HCT116 (cell line): ENCODE data around the gene YWHAE. TPM values are rescaled to one million over a fixed set of nuclear protein-coding genes. Genes with fewer than 3 reads are reported as not detected.
"Not testable (repeated sequence)": the region's sequence is repeated elsewhere in the genome, so short reads cannot be mapped to it uniquely, and the experiment has no call there.

Experiments used
- ATAC-seq: fragments of 200-7000 bp; cut with Tn5 transposase; 2 replicates; pipeline ENCODE4 v1.9.1; 2020; ENCODE audit warnings: mild to moderate bottlenecking, moderate library complexity
- BruUV-seq: library from RNA; stranded (reverse); fragments of 400-500 nt; replicated peaks from 2 replicates; lab custom pipeline; 2021; lab: Mats Ljungman, UMichigan
- CTCF ChIA-PET: fragments of 300-600 bp; sonication (Branson Sonifier 250); formaldehyde crosslinking; loops from one replicate; lab custom pipeline; 2021; ENCODE audit warnings: antibody characterized with exemption; lab: Charles Lee
- POLR2A ChIA-PET: fragments of 300-600, 350-600 bp; sonication (Branson Sonifier 250); formaldehyde crosslinking; loops from one replicate; lab custom pipeline; 2021; ENCODE audit warnings: antibody characterized with exemption; lab: Charles Lee
- RAD21 ChIA-PET, 2 experiments: fragments of 300-600 bp; sonication (Branson Sonifier 250); formaldehyde crosslinking; loops; one replicate each; lab custom pipeline; 2023; ENCODE audit warnings: low total read pairs in 2 of 2; ENCODE audit not compliant: uncharacterized antibody in 2 of 2, unreplicated experiment in 2 of 2, low non-redundant PET in 1 of 2; lab: Charles Lee
- DNase-seq: peaks from one replicate; pipeline ENCODE4 v3.0.0-alpha.2; 2010; ENCODE audit warnings: low read depth, low spot score
- H2AFZ ChIP-seq: fragments of 200-600 bp; shearing (Covaris generic), sonication (generic); 2 replicates; pipeline ENCODE4 v1.6.1; 2017; ENCODE audit warnings: low read depth, mixed run types, mixed read lengths, antibody characterized with exemption, low read length; ENCODE audit not compliant: poor library complexity, severe bottlenecking
- H3K27ac ChIP-seq: 2 replicates; pipeline ENCODE4 v1.5.1; 2012; ENCODE audit warnings: low read depth, low read length
- H3K27me3 ChIP-seq: fragments of 200-600 bp; sonication (generic); 2 replicates; pipeline ENCODE4 v1.6.1; 2016; ENCODE audit warnings: mixed run types, low read length, mixed read lengths; ENCODE audit not compliant: insufficient read depth
- H3K36me3 ChIP-seq, 2 experiments: fragments of 200-500 bp in 1 of 2; fragments of 200-600 bp in 1 of 2; sonication (Bioruptor generic) in 1 of 2; sonication (generic) in 1 of 2; 2 replicates each; pipeline versions ENCODE4 v1.5.1 to v1.6.1; 2014 to 2016; ENCODE audit warnings: low read length in 2 of 2, inconsistent platforms in 1 of 2, mixed read lengths in 1 of 2, mixed run types in 1 of 2; ENCODE audit not compliant: insufficient read depth in 2 of 2, control insufficient read depth in 1 of 2
- H3K4me1 ChIP-seq, 2 experiments: fragments of 200-600 bp in 1 of 2; sonication (generic) in 1 of 2; 2 replicates each; pipeline versions ENCODE4 v1.5.1 to v1.6.1; 2012 to 2017; ENCODE audit warnings: low read length in 2 of 2, inconsistent platforms in 1 of 2, mild to moderate bottlenecking in 1 of 2, mixed read lengths in 1 of 2, mixed run types in 1 of 2, moderate library complexity in 1 of 2; ENCODE audit not compliant: insufficient read depth in 2 of 2, control insufficient read depth in 1 of 2
- H3K4me2 ChIP-seq: fragments of 200-600 bp; sonication (generic); 2 replicates; pipeline ENCODE4 v1.6.1; 2017; ENCODE audit warnings: mixed run types, low read length, mixed read lengths
- H3K4me3 ChIP-seq, 2 experiments: fragments of 200-600 bp in 1 of 2; sonication (generic) in 1 of 2; replicated peaks in 1 of 2; 2 replicates each; pipeline ENCODE4 v1.5.1; 2011 to 2016; ENCODE audit warnings: low read length in 2 of 2, control low read depth in 1 of 2, low read depth in 1 of 2, mild to moderate bottlenecking in 1 of 2, mixed read lengths in 1 of 2, mixed run types in 1 of 2
- H3K79me2 ChIP-seq: fragments of 200-600 bp; sonication (generic); 2 replicates; pipeline ENCODE4 v1.6.1; 2017; ENCODE audit warnings: mild to moderate bottlenecking, mixed run types, low read length, moderate library complexity, mixed read lengths; ENCODE audit not compliant: insufficient read depth
- H3K9ac ChIP-seq: fragments of 200-600 bp; sonication (generic); 2 replicates; pipeline ENCODE4 v1.6.1; 2016; ENCODE audit warnings: low read length, mixed read lengths
- H3K9me2 ChIP-seq: fragments of 200-600 bp; sonication (generic), shearing (Covaris generic); 2 replicates; pipeline ENCODE4 v1.6.1; 2017; ENCODE audit warnings: mixed run types, mild to moderate bottlenecking, moderate library complexity; ENCODE audit not compliant: insufficient read depth
- H3K9me3 ChIP-seq, 2 experiments: fragments of 200-500 bp in 1 of 2; fragments of 200-600 bp in 1 of 2; sonication (Bioruptor generic) in 1 of 2; sonication (generic) in 1 of 2; 2 replicates each; pipeline ENCODE4 v1.6.1; 2014 to 2017; ENCODE audit warnings: low read length in 2 of 2, mixed read lengths in 2 of 2, inconsistent platforms in 1 of 2, low read depth in 1 of 2, mild to moderate bottlenecking in 1 of 2, mixed run types in 1 of 2, moderate library complexity in 1 of 2; ENCODE audit not compliant: control insufficient read depth in 1 of 2, insufficient read depth in 1 of 2
- H4K20me1 ChIP-seq: fragments of 200-600 bp; sonication (generic), shearing (Covaris generic); 2 replicates; pipeline ENCODE4 v1.6.1; 2017; ENCODE audit warnings: mixed run types, mild to moderate bottlenecking, moderate library complexity; ENCODE audit not compliant: insufficient read depth
- ATF3 ChIP-seq: IDR thresholded peaks from 2 replicates; pipeline ENCODE4 v1.6.1; 2012
- CBX3 ChIP-seq: IDR thresholded peaks from 2 replicates; pipeline ENCODE4 v1.6.1; 2012; ENCODE audit warnings: low read depth
- CEBPB ChIP-seq: IDR thresholded peaks from 2 replicates; pipeline ENCODE4 v1.6.1; 2012; ENCODE audit warnings: low read depth
- EGR1 ChIP-seq: IDR thresholded peaks from 2 replicates; pipeline ENCODE4 v1.6.1; 2012; ENCODE audit warnings: low read depth
- ELF1 ChIP-seq: IDR thresholded peaks from 2 replicates; pipeline ENCODE4 v1.6.1; 2012; ENCODE audit warnings: low read depth, borderline replicate concordance
- EZH2 ChIP-seq: fragments of 200-600 bp; sonication (generic); IDR thresholded peaks from 2 replicates; pipeline ENCODE4 v1.6.1; 2017; ENCODE audit warnings: antibody characterized with exemption, mixed run types
- EZH2phosphoT487 ChIP-seq: fragments of 200-600 bp; IDR thresholded peaks from 2 replicates; pipeline ENCODE4 v1.6.1; 2018; ENCODE audit warnings: antibody characterized with exemption, borderline replicate concordance
- JUND ChIP-seq: IDR thresholded peaks from 2 replicates; pipeline ENCODE4 v1.6.1; 2012
- MAX ChIP-seq: IDR thresholded peaks from 2 replicates; pipeline ENCODE4 v1.6.1; 2012
- POLR2A ChIP-seq: IDR thresholded peaks from 2 replicates; pipeline ENCODE4 v1.7.0; 2011; ENCODE audit warnings: borderline replicate concordance; ENCODE audit not compliant: insufficient read depth, insufficient read length; ENCODE audit errors: extremely low read depth
- POLR2AphosphoS5 ChIP-seq: IDR thresholded peaks from 2 replicates; pipeline ENCODE4 v1.6.1; 2011; ENCODE audit warnings: mild to moderate bottlenecking, low read depth, low read length, moderate library complexity
- SP1 ChIP-seq: IDR thresholded peaks from 2 replicates; pipeline ENCODE4 v1.6.1; 2012; ENCODE audit warnings: low read depth
- SRF ChIP-seq: IDR thresholded peaks from 2 replicates; pipeline ENCODE4 v1.6.1; 2012; ENCODE audit warnings: low read depth
- TCF7L2 ChIP-seq: IDR thresholded peaks from 2 replicates; pipeline ENCODE4 v1.7.0; 2011; ENCODE audit warnings: borderline replicate concordance, inconsistent platforms; ENCODE audit not compliant: insufficient read depth, insufficient read length; ENCODE audit errors: extremely low read depth
- YY1 ChIP-seq: IDR thresholded peaks from 2 replicates; pipeline ENCODE4 v1.6.1; 2011; ENCODE audit warnings: low read length, low read depth, moderate library complexity, mild to moderate bottlenecking; ENCODE audit not compliant: insufficient replicate concordance; ENCODE audit errors: extremely low read depth
- ZFX ChIP-seq: fragments of 450-650 bp; IDR thresholded peaks from 2 replicates; pipeline ENCODE4 v1.6.1; 2017
- ZNF274 ChIP-seq: fragments of 200-500 bp; sonication (Bioruptor generic); IDR thresholded peaks from 2 replicates; pipeline ENCODE4 v1.6.1; 2014; ENCODE audit warnings: mild to moderate bottlenecking, low read depth, low read length, inconsistent platforms
- intact Hi-C: fragments of 100-400 bp; cut with micrococcal nuclease; formaldehyde crosslinking; loops from 2 replicates; pipeline ENCODE4 v1.10.0; 2022
- total RNA-seq: library from RNA; stranded (reverse); gene quantifications from one replicate; pipeline ENCODE4 v1.2.1, GENCODE V29; 2021; ENCODE audit not compliant: unreplicated experiment
- TF ChIP-seq, protein P1 (sequence below), 3 experiments: fragments of 200-600 bp in 1 of 3; sonication (generic) in 1 of 3; IDR thresholded peaks in 2 of 3; conservative IDR thresholded peaks in 1 of 3; 2 replicates each; pipeline ENCODE4 v1.5.1; 2012 to 2017; ENCODE audit warnings: low read depth in 2 of 3, low read length in 2 of 3, antibody characterized with exemption in 1 of 3, borderline replicate concordance in 1 of 3, control low read depth in 1 of 3, mild to moderate bottlenecking in 1 of 3, mixed read lengths in 1 of 3, mixed run types in 1 of 3, moderate library complexity in 1 of 3; ENCODE audit not compliant: insufficient read depth in 1 of 3

Gene YWHAE
- total RNA-seq, 1 experiment from 2014 or later, result 735 TPM

DNA sequence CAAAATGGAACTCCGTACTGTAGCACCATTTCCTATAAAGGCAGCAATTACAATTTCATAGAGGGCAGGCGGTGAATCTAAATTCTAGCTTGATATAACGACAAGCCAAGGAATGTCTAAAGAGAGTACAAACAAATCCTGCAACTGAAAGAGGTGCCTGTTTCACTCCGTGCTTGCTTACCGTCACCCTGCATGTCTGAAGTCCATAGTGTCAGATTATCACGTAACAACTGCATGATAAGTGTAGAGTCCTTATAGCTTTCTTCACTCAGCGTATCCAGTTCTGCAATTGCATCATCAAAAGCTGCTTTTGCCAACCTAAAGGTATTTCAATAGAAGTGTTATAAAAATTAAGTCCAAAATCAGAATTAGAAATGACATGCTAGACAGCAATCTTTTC lies 46.0 kb downstream of the YWHAE start:
- peaks cover 20% of the 10 kb centered on the region for H4K20me1 ChIP-seq
- ATAC-seq (no peak), DNase-seq (no peak)
- H3K9ac ChIP-seq, result no peak overlapping the region
- BruUV-seq, result no TSS peak
- no peaks in the 10 kb centered on the region for H3K27me3 ChIP-seq
- H3K27ac ChIP-seq, result no peak overlapping the region
- no peak overlapping the region for H3K4me3 ChIP-seq
- peaks cover 32 to 37% of the 10 kb centered on the region in 2 experiments; a peak in 3 of 4 replicates for H3K36me3 ChIP-seq
- RAD21 ChIA-PET, result no interaction called here
- POLR2A ChIA-PET, result no interaction called here
- no peak overlapping the region for H2AFZ ChIP-seq
- no peaks in the 10 kb centered on the region for H3K9me3 ChIP-seq
- TF ChIP-seq ZNF274 (no peak), EZH2 (no peak), EGR1 (no peak), ATF3 (no peak), TCF7L2 (no peak), CEBPB (no peak), YY1 (no peak), POLR2AphosphoS5 (no peak), MAX (no peak), SRF (no peak), ZFX (no peak), POLR2A (no peak), ELF1 (no peak), CBX3 (no peak), JUND (no peak), SP1 (no peak), EZH2phosphoT487 (no peak)
- TF ChIP-seq, protein P1, sequence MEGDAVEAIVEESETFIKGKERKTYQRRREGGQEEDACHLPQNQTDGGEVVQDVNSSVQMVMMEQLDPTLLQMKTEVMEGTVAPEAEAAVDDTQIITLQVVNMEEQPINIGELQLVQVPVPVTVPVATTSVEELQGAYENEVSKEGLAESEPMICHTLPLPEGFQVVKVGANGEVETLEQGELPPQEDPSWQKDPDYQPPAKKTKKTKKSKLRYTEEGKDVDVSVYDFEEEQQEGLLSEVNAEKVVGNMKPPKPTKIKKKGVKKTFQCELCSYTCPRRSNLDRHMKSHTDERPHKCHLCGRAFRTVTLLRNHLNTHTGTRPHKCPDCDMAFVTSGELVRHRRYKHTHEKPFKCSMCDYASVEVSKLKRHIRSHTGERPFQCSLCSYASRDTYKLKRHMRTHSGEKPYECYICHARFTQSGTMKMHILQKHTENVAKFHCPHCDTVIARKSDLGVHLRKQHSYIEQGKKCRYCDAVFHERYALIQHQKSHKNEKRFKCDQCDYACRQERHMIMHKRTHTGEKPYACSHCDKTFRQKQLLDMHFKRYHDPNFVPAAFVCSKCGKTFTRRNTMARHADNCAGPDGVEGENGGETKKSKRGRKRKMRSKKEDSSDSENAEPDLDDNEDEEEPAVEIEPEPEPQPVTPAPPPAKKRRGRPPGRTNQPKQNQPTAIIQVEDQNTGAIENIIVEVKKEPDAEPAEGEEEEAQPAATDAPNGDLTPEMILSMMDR (IDR thresholded peaks at IDR 0.05 in 2 of 3, conservative IDR thresholded peaks at IDR 0.05 in 1 of 3; ENCODE audit: borderline replicate concordance in 1 of 3, insufficient read depth in 1 of 3, low read depth in 2 of 3, low read length in 2 of 3), result no peak
- intact Hi-C loops, result no loop called here
- H3K9me2 ChIP-seq, result no peaks in the 10 kb centered on the region
- H3K4me1 ChIP-seq, result no peaks in the 10 kb centered on the region
- H3K79me2 ChIP-seq, result peaks cover 95% of the 10 kb centered on the region
- no peak overlapping the region for H3K4me2 ChIP-seq
- CTCF ChIA-PET, result interaction anchor here (1.3 kb wide), 1 partner anchor 11 kb away, joined by 5 read pairs; no protein-coding TSS in a partner anchor

GRCh38 chr17:1352530-1352929 lies 47.5 kb downstream of the YWHAE start:
- Histone ChIP-seq H3K79me2 (peaks cover 97% of the 10 kb centered on the region), H4K20me1 (peaks cover 29% of the 10 kb centered on the region), H3K36me3 (peaks cover 37 to 46% of the 10 kb centered on the region in 2 experiments)
- H3K4me3 ChIP-seq, DNase-seq, H3K9me2 ChIP-seq, H3K4me1 ChIP-seq, H3K9me3 ChIP-seq, ATAC-seq, POLR2A ChIA-PET, H3K9ac ChIP-seq, H2AFZ ChIP-seq, H3K4me2 ChIP-seq, BruUV-seq, H3K27ac ChIP-seq, H3K27me3 ChIP-seq, intact Hi-C loops: not testable (repeated sequence)
- RAD21 ChIA-PET, result interaction anchor here in 1 of 2 experiments (0.5 kb wide), 1 partner anchor 11 kb away, joined by 8 read pairs; no protein-coding TSS in a partner anchor
- CTCF ChIA-PET, result interaction anchor here (1.7 kb wide), 1 partner anchor 13 kb away, joined by 5 read pairs; no protein-coding TSS in a partner anchor
